Dedifferentiated amniotic fluid mesenchymal stem cell (primary cell): ENCODE measurements around the gene BLTP1.

ENCODE experiments used
- DNase-seq: peaks from one replicate; pipeline ENCODE4 v3.0.0-alpha.2; 2016; ENCODE audit errors: extremely low spot score

BLTP1 gene

DNA sequence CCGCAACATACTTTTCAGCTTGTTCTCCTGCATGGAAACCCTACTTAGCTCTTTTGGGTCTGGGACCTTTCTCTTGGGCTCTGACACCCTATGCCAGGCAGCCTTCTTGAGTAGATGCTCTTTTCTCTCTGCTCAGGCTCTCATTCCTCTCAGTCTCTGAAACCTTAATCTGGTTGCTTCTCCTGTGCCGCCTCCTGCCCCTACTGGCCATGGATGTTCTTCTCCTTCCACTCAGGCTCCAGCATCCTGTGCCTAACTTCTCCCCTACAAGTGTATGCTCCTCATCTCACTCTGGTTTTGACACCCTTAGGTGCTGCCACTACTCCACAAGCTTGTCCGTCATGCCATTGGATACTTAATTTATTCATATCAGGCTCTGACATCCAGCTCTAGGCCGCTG lies 15.2 kb downstream of the BLTP1 start:
- DNase-seq: no peak

DNA sequence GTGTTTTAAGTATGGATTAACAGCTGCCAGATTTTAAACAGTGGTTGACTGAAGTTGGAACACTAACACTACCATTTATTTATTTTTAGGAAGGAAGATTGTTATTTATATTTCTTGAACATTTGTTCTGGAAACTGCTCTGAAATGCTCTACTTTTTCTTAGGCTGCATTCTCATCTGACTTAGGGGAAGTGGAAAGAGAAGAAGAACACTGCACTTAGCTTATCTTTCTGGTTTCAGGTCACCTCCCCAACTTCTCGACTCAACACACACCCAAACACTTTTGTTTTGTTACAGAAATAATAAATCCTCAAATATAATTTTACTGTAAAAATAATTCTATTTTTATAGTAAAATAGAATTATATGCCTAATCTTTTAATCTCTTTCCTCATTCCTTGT lies 18.6 kb downstream of the BLTP1 start:
- no peak for DNase-seq

DNA sequence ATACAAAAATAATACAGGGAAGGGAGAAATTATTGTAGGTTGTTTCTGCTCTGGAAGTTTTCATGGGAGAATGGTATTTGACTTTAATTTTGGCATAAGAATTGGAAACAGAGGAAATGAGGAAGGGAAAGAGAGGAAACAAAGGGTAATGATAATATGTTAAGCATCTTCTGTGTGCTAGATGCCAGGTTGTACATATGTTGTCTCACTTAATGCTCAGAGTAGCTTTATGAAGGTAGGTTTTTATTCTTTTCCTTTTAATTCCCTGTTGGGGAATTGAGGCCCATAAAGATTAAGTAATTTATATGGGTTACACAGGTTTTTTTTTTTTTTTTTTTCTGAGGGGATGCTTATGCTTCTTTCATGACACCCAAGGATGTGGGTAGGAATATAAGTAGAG lies 19.2 kb downstream of the BLTP1 start:
- DNase-seq: no peak

DNA sequence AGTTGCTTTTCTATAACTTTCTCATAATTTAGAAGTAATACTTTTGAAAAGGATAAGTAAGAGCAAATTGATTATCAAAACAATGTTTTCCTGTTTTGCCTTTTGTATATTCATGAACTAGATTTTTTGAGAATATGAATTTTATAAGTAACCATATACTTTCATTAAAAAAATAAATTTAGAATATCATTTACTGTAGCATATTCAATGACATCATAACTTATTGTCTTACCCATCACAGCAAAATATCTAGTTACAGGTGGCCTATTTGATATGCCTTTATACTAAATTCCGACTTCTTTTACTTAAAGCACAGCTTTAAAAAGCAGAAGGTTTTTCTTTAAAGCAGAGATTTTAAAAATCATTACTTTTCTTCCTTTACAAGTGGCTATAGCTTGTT lies 20.1 kb downstream of the BLTP1 start:
- DNase-seq: no peak

DNA sequence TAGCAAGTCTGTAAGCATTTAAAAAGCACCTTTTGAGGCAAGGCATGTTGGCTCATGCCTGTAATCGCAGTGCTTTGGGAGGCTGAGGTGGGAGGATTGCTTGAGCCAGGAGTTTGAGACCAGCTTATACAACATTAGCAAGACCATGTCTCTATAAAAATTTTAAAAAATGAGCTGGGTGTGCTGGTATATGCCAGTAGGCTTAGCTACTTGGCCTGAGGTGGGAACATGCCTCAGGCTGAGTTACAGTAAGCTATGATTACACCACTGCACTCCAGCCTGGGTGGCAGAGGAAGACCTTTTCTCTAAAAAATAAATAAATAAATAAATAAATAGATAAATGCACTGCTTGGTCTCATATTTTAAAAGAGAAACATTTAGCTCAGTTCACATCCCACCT lies 26.8 kb downstream of the BLTP1 start:
- no peak for DNase-seq

DNA sequence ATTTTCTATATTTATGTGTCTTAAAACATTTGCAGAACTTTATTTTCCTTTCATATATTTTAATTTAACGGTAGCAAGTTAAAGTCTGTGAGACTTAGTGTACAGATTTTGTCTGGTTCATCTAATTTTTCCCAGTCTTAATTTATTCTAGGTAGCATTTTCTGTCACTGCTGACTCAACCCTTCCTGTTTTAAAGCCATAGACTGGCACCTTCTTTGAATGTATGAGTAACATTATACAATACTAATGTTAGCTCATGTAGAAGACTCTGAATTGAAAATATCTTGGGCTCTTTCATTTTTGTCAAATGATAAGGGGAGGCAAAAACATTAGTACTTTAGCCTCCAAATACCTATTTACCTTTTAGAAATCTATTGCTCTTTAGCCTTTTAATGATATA lies 43.6 kb downstream of the BLTP1 start:
- no peak for DNase-seq
